Panc1 (cell line): ENCODE measurements around the gene ZIC4.

Source experiments
- POLR2AphosphoS5 ChIP-seq: IDR thresholded peaks from 2 replicates; pipeline ENCODE4 v1.6.1; 2012; ENCODE audit warnings: mild to moderate bottlenecking, low read depth, low read length, moderate library complexity
- TF ChIP-seq, protein P1 (sequence below), 2 experiments: IDR thresholded peaks; 2 replicates each; pipeline ENCODE4 v1.6.1; 2011 to 2012; ENCODE audit warnings: low read depth in 2 of 2, control low read depth in 1 of 2, low read length in 1 of 2, mild to moderate bottlenecking in 1 of 2, moderate library complexity in 1 of 2; ENCODE audit not compliant: insufficient read depth in 1 of 2
- TF ChIP-seq, protein P2 (sequence below): fragments of 450-650 bp; IDR thresholded peaks from 2 replicates; pipeline ENCODE4 v1.5.1; 2017; ENCODE audit warnings: mild to moderate bottlenecking

DNA sequence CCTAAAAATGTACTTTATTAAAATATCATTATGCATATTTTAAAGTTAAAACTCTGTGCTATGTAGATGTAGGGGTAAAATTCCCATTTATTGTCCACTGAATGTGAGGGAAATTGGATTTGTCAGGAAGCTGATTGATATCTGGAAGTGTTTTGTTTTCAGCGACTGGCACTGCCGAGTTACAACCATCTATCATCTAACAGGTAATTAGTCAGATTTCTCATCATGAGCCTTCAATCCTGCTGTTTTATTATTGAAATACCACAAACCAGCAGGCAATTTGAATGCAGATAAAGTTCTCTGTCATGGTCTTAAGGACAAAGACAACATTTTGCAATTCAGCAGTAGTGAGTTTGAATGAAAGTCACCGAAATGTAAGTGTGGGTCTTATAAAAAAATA lies 43.3 kb upstream of the ZIC4 start:
- TF ChIP-seq, protein P1, sequence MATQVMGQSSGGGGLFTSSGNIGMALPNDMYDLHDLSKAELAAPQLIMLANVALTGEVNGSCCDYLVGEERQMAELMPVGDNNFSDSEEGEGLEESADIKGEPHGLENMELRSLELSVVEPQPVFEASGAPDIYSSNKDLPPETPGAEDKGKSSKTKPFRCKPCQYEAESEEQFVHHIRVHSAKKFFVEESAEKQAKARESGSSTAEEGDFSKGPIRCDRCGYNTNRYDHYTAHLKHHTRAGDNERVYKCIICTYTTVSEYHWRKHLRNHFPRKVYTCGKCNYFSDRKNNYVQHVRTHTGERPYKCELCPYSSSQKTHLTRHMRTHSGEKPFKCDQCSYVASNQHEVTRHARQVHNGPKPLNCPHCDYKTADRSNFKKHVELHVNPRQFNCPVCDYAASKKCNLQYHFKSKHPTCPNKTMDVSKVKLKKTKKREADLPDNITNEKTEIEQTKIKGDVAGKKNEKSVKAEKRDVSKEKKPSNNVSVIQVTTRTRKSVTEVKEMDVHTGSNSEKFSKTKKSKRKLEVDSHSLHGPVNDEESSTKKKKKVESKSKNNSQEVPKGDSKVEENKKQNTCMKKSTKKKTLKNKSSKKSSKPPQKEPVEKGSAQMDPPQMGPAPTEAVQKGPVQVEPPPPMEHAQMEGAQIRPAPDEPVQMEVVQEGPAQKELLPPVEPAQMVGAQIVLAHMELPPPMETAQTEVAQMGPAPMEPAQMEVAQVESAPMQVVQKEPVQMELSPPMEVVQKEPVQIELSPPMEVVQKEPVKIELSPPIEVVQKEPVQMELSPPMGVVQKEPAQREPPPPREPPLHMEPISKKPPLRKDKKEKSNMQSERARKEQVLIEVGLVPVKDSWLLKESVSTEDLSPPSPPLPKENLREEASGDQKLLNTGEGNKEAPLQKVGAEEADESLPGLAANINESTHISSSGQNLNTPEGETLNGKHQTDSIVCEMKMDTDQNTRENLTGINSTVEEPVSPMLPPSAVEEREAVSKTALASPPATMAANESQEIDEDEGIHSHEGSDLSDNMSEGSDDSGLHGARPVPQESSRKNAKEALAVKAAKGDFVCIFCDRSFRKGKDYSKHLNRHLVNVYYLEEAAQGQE (IDR thresholded peaks at IDR 0.05; ENCODE audit: insufficient read depth in 1 of 2, low read depth in 2 of 2, low read length in 1 of 2), result no peak
- TF ChIP-seq, protein P2, sequence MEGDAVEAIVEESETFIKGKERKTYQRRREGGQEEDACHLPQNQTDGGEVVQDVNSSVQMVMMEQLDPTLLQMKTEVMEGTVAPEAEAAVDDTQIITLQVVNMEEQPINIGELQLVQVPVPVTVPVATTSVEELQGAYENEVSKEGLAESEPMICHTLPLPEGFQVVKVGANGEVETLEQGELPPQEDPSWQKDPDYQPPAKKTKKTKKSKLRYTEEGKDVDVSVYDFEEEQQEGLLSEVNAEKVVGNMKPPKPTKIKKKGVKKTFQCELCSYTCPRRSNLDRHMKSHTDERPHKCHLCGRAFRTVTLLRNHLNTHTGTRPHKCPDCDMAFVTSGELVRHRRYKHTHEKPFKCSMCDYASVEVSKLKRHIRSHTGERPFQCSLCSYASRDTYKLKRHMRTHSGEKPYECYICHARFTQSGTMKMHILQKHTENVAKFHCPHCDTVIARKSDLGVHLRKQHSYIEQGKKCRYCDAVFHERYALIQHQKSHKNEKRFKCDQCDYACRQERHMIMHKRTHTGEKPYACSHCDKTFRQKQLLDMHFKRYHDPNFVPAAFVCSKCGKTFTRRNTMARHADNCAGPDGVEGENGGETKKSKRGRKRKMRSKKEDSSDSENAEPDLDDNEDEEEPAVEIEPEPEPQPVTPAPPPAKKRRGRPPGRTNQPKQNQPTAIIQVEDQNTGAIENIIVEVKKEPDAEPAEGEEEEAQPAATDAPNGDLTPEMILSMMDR, result no peak
- TF ChIP-seq POLR2AphosphoS5, result no peak
